Transverse colon (tissue), 4 donors: ENCODE data around the gene SCN2A. TPM values are rescaled to one million over a fixed set of nuclear protein-coding genes. Genes with fewer than 3 reads are reported as not detected.
A peak's percentile ranks its signal among the peaks of the same experiment; 100 is the strongest.

ENCODE experiments used
- DNase-seq: peaks from one replicate; pipeline ENCODE4 v3.0.0-alpha.2; 2019
- H3K27ac ChIP-seq, 4 donors: fragments of 200-600 bp; sonication (generic); 2 replicates each; pipeline ENCODE4 v1.5.1; 2016 to 2018; ENCODE audit warnings: inconsistent platforms in 4 of 4
- H3K27me3 ChIP-seq: fragments of 200-600 bp; sonication (generic); 2 replicates; pipeline ENCODE4 v1.5.1; 2017; ENCODE audit warnings: inconsistent platforms
- H3K36me3 ChIP-seq, 4 donors: fragments of 200-600 bp; sonication (generic); 2 replicates each; pipeline ENCODE4 v1.5.1; 2017 to 2019; ENCODE audit warnings: inconsistent platforms in 4 of 4
- H3K4me1 ChIP-seq, 4 donors: fragments of 200-600 bp; sonication (generic); 2 replicates each; pipeline ENCODE4 v1.5.1; 2017 to 2020; ENCODE audit warnings: inconsistent platforms in 4 of 4
- H3K4me3 ChIP-seq, 4 donors: fragments of 200-600 bp; sonication (generic); 1 replicate in 1 of 4; 2 replicates in 3 of 4; pipeline versions ENCODE4 v1.5.1 to v1.6.1; 2017 to 2019; ENCODE audit warnings: inconsistent platforms in 4 of 4
- H3K9me3 ChIP-seq, 2 donors: fragments of 200-600 bp; sonication (generic); 2 replicates each; pipeline ENCODE4 v1.5.1; 2017 to 2019; ENCODE audit warnings: inconsistent platforms in 2 of 2
- CTCF ChIP-seq, 5 experiments: fragments of 200-600 bp in 3 of 5; fragments of 450-650 bp in 2 of 5; sonication (generic) in 3 of 5; IDR thresholded peaks; 1 replicate in 2 of 5; 2 replicates in 3 of 5; pipeline ENCODE4 v1.5.1; 2016 to 2017; ENCODE audit warnings: antibody characterized with exemption in 5 of 5, inconsistent platforms in 3 of 5, mild to moderate bottlenecking in 2 of 5, moderate library complexity in 1 of 5
- EP300 ChIP-seq: sonication (generic); formaldehyde crosslinking; IDR thresholded peaks from one replicate; pipeline ENCODE4 v1.6.1; 2017; ENCODE audit warnings: antibody characterized with exemption, low read depth
- POLR2A ChIP-seq: fragments of 450-650 bp; IDR thresholded peaks from one replicate; pipeline ENCODE4 v1.6.1; 2016; ENCODE audit warnings: antibody characterized with exemption, mild to moderate bottlenecking, moderate library complexity
- POLR2AphosphoS5 ChIP-seq, 3 donors: sonication (generic); formaldehyde crosslinking; IDR thresholded peaks; one replicate each; pipeline ENCODE4 v1.6.1; 2016; ENCODE audit warnings: antibody characterized with exemption in 3 of 3
- WGBS, 2 donors: methylation state at CpG; one replicate each; pipeline ENCODE4 v1.1.5; 2018; ENCODE audit warnings: low coverage in 1 of 2; 5-methylcytosine and 5-hydroxymethylcytosine counted together
- in situ Hi-C, 4 donors: fragments of 200-750 bp; cut with MboI; loops; one replicate each; pipeline versions ENCODE4 v1.15.0 to v1.15.1; 2017; ENCODE audit warnings: low sequenced_read_pairs in 3 of 4, low pct_ligation_motif_present in 1 of 4, low pct_unique_long_range_greater_than_20kb in 1 of 4
- intact Hi-C: fragments of 100-400 bp; cut with DNase I; formaldehyde crosslinking; loops from one replicate; pipeline ENCODE4 v1.15.1; 2023; ENCODE audit warnings: low total_unique reads
- total RNA-seq, 4 donors: library from RNA; depleted of rRNA; stranded (reverse); fragments of >200 nt; gene quantifications; one replicate each; pipeline ENCODE4 v1.1.0, GENCODE V29; 2016

The SCN2A gene
- total RNA-seq, 4 donors from 2014 or later: 0.14 to 0.32 TPM; not detected in 2

GRCh38 chr2:165196411-165196810, 42.8 kb upstream of the SCN2A start:
- 67 to 69% methylated on average over 4 of the region's 4 CpGs for WGBS, 2 donors

GRCh38 chr2:165197346-165197745, 41.9 kb upstream of the SCN2A start:
- in situ Hi-C loops (loop anchor here in 1 of 4 donors (25.0 kb wide), 1 partner anchor 460 kb away; no protein-coding TSS in a partner anchor), intact Hi-C loops (no loop called here)
- Histone ChIP-seq H3K4me3 (no peak overlapping the region), H3K4me1 (no peaks in the 10 kb centered on the region), H3K27me3 (no peaks in the 10 kb centered on the region), H3K9me3 (no peaks in the 10 kb centered on the region), H3K27ac (no peak overlapping the region), H3K36me3 (no peaks in the 10 kb centered on the region)
- WGBS, 2 donors: 80 to 86% methylated on average over 1 of the region's 1 CpG
- TF ChIP-seq POLR2AphosphoS5 (IDR thresholded peaks at IDR 0.05) (no peak), CTCF (IDR thresholded peaks at IDR 0.05) (no peak), POLR2A (no peak), EP300 (no peak)
- DNase-seq: no peak

More at GRCh38 chr2:165196411-165196810, 42.8 kb upstream of the SCN2A start:
- no peaks in the 10 kb centered on the region for H3K36me3 ChIP-seq
- intact Hi-C loops: no loop called here
- TF ChIP-seq CTCF (IDR thresholded peaks at IDR 0.05) (no peak), EP300 (no peak), POLR2A (no peak), POLR2AphosphoS5 (IDR thresholded peaks at IDR 0.05) (no peak)
- H3K4me3 ChIP-seq: no peak overlapping the region
- in situ Hi-C loops: loop anchor here in 1 of 4 donors (25.0 kb wide), 1 partner anchor 459 kb away; no protein-coding TSS in a partner anchor
- H3K27me3 ChIP-seq: no peaks in the 10 kb centered on the region
- no peaks in the 10 kb centered on the region for H3K9me3 ChIP-seq
- no peak for DNase-seq
- no peaks in the 10 kb centered on the region for H3K4me1 ChIP-seq
- no peak overlapping the region for H3K27ac ChIP-seq

DNA sequence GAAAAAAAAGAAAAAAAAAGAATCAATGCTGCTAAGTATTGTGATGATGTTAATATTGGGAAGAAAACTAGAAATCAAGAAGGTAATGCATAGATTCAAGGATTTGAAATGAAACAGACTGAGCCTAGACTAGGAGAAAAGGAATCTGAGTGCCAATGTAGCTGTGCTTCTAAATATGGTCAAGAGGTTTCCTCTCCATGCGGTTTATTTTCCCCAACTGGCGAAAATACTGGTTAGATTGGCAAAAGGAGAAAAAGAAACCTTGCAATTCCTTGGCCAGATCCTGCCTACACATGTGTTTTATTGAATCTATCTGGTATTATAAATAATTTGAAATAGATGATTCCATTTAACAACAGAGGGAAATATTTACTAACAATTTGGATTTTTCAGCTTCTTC, 41.0 kb upstream of the SCN2A start:
- DNase-seq: no peak
- Histone ChIP-seq H3K27me3 (no peaks in the 10 kb centered on the region), H3K9me3 (no peaks in the 10 kb centered on the region), H3K4me3 (no peak overlapping the region), H3K27ac (peak overlapping the region in 1 of 4 donors; percentile 17), H3K36me3 (no peaks in the 10 kb centered on the region), H3K4me1 (no peaks in the 10 kb centered on the region)
- 60 to 74% methylated on average over 2 of the region's 2 CpGs for WGBS, 2 donors
- TF ChIP-seq POLR2A (no peak), POLR2AphosphoS5 (IDR thresholded peaks at IDR 0.05) (no peak), CTCF (IDR thresholded peaks at IDR 0.05) (no peak), EP300 (no peak)
- intact Hi-C loops (no loop called here), in situ Hi-C loops (loop anchor here in 1 of 4 donors (25.0 kb wide), 1 partner anchor 461 kb away; no protein-coding TSS in a partner anchor)

DNA sequence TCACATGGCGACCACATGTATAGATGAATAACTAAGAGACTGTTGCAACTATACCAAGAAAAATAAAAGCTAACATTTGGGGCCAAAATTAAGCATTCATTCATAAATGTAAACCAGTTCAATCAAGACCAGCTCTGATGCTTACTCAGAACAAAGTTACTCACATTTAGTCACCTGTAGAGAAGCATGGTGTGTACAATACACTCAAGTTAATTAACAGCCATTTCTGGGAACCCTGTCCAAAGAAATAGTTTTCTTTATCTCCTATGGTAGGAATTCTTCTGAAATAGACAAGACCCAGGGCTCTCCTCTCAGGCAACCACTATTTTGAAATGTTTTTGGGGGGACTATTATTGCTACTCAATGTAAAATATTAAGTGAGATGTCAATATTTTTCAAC, 37.0 kb upstream of the SCN2A start:
- H3K36me3 ChIP-seq: no peaks in the 10 kb centered on the region
- H3K9me3 ChIP-seq: no peaks in the 10 kb centered on the region
- no peak overlapping the region for H3K27ac ChIP-seq
- no peaks in the 10 kb centered on the region for H3K4me1 ChIP-seq
- intact Hi-C loops (no loop called here), in situ Hi-C loops (loop anchor here in 2 of 4 donors (25.0 kb wide), 1 partner anchor 190 kb away; no protein-coding TSS in a partner anchor)
- WGBS, 2 donors: 89 to 90% methylated on average over 1 of the region's 1 CpG
- no peak overlapping the region for H3K4me3 ChIP-seq
- TF ChIP-seq EP300: no peak
- TF ChIP-seq CTCF (IDR thresholded peaks at IDR 0.05): no peak
- TF ChIP-seq POLR2A: no peak
- no peak for TF ChIP-seq POLR2AphosphoS5 (IDR thresholded peaks at IDR 0.05)
- no peak for DNase-seq
- H3K27me3 ChIP-seq: no peaks in the 10 kb centered on the region
